ENCODE data around the gene FLT3LG.
"Not testable (repeated sequence)": the region's sequence is repeated elsewhere in the genome, so short reads cannot be mapped to it uniquely, and the experiment has no call there.

The FLT3LG gene

GRCh38 chr19:49441210-49441959, 32.6 kb upstream of the FLT3LG start, which contains the start of gene SLC17A7:
SLC17A7 (minus strand) TSS chr19:49441527; CDS start chr19:49441379, 148 bp downstream.
- peak; percentile 10 for DNase-seq

DNA sequence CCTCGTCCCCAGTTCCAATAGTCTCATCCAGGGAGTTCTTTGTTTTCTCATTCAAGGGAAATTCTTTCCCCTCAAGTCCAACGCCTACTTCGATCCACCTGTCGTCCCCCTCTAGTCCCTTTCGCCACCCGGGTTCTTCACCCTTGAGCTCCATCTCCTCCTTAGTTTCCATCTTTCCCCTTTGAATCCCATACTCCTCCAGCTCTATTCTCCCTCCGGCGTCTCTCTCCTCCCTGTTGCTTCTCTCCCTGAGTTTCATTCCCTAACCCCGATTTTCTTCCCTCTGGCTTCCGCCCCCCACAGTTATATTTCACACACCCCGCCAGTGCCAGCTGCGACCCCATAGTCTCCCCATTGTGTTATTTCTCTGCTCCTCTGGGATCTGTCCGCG, 32.1 kb upstream of the FLT3LG start:
- no peak for DNase-seq

DNA sequence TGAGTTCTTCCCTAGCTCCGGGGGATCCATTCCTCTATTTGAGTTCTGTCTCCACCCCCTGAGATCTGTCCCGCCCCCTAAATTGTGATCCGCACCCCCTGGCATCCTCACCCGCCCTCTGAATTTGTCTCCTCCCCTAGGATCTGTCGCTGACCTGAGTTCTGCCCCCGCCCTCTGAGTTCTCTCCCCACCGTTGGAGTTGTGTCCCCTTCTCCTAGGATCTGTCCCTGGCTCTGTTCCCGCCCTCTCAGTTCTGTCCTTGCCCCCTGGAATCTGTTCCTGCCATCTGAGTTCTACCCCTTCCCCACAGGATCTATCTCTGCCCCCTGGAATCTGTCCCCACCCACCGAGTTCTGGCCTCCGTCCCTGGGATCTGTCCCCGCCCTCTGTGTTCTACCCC, 31.7 kb upstream of the FLT3LG start:
- DNase-seq: peak; percentile 53

DNA sequence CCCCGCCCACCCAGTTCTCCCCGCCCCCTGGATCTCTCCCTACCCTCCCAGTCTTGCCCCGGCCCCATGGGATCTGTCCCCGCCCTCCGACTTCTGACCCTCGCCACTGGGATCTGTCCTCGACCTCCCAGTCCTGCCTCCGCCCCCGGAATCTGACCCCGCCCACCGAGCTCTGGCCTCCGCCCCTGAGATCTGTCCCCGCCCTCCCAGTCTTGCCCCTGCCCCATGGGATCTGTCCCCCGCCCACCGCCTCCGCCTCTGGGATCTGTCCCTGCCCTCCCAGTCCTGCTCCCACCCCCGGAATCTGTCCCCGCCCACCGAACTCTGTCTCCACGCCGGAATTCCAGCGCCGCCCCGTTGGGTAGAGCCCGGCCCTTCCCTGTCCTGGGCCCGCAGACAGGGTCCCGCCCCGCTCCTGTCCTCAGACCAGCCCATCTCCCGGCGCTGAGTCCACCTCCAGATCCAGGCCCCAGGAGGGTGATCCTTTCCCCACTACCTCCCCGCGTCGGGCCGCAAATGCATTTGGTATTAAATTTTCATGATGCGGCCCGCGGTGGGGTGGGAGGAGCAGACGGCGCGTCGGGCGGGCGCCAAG, 31.1 kb upstream of the FLT3LG start:
- DNase-seq: peak; percentile 91

- DNase-seq: peak; percentile 91
These were observed 30.5 kb upstream of the FLT3LG start for GRCh38 chr19:49443366-49444099.

DNA sequence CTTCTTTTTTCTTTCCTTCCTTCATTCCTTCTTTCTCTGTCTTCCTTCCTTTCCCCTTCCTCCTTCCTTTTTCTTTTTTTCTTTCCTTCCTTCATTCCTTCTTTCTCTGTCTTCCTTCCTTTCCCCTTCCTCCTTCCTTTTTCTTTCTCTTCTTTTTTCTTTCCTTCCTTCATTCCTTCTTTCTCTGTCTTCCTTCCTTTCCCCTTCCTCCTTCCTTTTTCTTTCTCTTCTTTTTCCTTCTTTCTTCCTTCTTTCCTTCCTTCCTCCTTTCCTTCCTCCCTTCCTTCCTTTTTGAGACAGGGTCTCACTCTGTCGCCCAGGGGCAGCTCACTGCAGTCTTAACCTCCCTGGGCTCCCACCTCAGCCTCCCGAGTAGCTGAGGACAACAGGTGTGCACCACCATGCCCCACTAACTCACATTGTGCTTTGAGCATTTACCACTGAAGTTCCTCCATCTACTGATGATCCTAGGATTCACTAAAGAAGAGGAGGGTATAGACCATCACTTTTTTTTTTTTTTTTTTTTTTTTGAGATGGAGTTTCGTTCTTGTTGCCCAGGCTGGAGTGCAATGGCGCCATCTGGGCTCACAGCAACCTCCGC, 29.8 kb upstream of the FLT3LG start:
- DNase-seq: not testable (repeated sequence)

GRCh38 chr19:49445997-49446396, 28.0 kb upstream of the FLT3LG start:
- DNase-seq: no peak

GRCh38 chr19:49447485-49448431, 26.3 kb upstream of the FLT3LG start:
- peak; percentile 13 for DNase-seq

DNA sequence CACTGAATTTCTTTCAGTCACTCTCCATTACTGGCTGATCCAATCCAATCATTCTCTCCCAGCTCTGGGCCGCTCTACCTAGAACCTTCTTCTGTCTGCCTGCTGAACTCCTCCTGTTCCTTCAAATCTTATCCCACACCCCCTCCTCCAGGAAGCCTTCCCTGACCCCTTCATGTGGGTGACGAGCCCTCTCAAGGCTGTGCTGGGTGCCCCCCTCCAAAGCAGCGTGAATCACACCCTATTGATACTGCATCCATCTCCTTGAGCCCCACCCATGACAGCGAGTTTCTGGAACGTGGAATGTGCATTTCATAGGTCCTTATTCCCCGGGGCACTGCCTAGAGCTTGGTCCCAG, 25.6 kb upstream of the FLT3LG start:
- DNase-seq: no peak

GRCh38 chr19:49450405-49450804, 23.6 kb upstream of the FLT3LG start:
- no peak for DNase-seq

GRCh38 chr19:49451430-49452181, 22.4 kb upstream of the FLT3LG start, which contains the start of gene PIH1D1:
PIH1D1 (minus strand) TSS chr19:49451814; CDS start chr19:49451574, 240 bp downstream.
- peak; percentile 98 for DNase-seq

DNA sequence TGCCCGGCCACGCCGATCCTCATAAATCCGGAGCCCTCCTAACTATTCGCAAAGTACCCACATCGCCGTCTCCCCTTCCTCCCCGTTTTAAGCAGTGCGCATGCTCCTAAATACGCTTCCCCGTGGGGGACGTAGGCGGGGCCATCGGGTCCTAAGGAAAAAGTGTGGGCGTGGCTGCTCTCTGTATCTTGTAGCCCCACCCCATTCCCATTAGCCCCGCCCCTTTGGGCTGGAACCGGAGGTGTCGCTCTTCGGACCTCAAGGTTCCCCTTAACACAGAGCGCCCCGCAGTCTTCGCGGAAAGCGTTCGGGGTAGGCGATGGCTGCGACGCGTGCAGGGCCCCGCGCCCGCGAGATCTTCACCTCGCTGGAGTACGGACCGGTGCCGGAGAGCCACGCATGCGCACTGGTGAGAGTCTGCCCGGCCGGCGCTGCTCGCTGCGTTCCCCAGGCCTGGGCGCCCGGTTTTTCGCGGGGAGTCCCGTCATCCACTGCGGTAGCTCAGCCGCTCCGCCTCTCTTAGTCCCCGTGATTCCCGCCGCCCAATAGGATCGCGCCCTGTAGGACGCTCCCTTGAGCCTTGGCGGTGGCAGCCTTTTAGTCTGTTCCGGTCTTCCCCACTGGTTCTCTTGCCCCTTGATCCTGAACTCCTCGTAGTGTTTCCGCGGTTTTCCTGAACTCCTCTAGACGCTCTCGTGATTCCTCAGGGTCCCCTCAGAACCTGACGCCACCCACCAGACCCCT, 20.8 kb upstream of the FLT3LG start, which contains the start of gene ALDH16A1:
ALDH16A1 (plus strand) TSS at position 213 of the 744 bp plus-strand sequence; CDS start at position 320, 107 bp downstream.
- peak; percentile 95 for DNase-seq

- DNase-seq: no peak
These were observed 20.2 kb upstream of the FLT3LG start for GRCh38 chr19:49453757-49454240.

DNA sequence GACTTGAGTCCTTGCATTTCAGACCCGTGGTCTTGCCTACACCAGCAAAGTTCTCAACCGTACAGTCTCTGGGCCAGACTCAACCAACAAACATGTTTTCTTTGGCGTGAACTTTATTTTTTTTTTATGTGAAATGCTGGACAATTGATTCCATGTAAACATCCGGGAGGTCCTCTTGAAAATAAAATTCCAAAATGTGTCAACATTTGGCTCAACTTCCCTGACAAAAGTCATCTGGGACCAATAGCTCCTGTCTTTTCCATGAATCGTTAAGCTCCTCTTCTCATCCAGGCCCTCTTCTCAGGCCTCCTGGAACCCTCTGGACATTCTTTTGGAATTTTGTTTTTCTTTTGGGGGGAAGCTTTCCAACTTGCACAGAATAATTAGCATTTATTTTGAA, 18.2 kb upstream of the FLT3LG start:
- no peak for DNase-seq

GRCh38 chr19:49456326-49456725, 17.7 kb upstream of the FLT3LG start:
- no peak for DNase-seq

- DNase-seq: no peak
These were observed 15.5 kb upstream of the FLT3LG start for GRCh38 chr19:49458567-49458903.

DNA sequence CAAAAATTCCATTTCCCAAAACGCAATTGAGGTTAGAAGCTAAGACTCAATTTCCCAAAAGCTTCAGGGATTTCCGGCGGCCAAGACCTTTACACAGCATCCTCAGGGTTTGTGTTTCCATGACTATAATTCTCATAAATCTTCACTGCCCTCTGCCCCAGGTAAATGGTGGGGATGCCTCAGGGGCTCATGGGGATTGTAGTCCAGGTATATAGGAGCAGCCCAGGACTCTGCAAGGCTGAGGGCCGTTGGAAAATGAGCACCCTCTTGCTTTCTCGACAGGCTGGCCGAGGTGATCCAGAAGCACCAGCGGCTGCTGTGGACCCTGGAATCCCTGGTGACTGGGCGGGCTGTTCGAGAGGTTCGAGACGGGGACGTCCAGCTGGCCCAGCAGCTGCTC, 14.6 kb upstream of the FLT3LG start:
- DNase-seq: no peak

GRCh38 chr19:49461130-49461529, 12.9 kb upstream of the FLT3LG start:
- not testable (repeated sequence) for DNase-seq

DNA sequence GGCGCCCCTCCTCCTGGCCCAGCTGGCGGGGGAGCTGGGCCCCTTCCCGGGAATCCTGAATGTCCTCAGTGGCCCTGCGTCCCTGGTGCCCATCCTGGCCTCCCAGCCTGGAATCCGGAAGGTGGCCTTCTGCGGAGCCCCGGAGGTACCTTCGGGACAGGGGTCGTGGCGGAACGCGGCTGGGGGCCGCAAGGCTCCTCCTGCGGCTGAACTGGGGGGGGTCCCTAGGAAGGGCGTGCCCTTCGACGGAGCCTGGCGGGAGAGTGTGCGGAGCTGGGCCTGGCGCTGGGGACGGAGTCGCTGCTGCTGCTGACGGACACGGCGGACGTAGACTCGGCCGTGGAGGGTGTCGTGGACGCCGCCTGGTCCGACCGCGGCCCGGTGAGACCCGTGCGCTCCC, 12.4 kb upstream of the FLT3LG start:
- no peak for DNase-seq

- DNase-seq: no peak
These were observed 11.5 kb upstream of the FLT3LG start for GRCh38 chr19:49462492-49462891.
